GM21447 (cell line): ENCODE data around the gene SGK2.
"Not testable (repeated sequence)": the region's sequence is repeated elsewhere in the genome, so short reads cannot be mapped to it uniquely, and the experiment has no call there.

ENCODE experiments used
- ATAC-seq: cut with Tn5 transposase; IDR thresholded peaks from one replicate; pipeline ENCODE4 v1.9.1; 2021; ENCODE audit not compliant: unreplicated experiment

Gene SGK2

DNA sequence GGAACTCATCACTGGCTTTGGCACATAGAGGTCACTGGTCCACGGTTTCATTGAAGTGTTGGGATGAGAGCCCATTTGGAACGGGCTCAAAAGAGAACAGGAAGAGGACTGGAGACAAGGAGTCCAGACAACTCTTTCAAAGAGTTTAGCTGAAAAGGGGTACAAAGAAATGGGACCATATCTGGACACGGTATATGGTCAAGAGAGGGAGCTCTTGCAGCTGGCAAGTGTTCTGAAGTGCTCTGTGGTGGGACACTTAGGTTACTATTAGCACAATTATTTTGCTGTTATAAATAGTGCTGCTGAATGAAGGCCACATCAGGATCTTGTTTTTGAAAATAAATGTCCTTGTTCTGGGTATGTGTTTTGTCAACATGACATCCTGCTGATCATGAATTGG, 4.6 kb downstream of the SGK2 start:
- ATAC-seq = no peak

DNA sequence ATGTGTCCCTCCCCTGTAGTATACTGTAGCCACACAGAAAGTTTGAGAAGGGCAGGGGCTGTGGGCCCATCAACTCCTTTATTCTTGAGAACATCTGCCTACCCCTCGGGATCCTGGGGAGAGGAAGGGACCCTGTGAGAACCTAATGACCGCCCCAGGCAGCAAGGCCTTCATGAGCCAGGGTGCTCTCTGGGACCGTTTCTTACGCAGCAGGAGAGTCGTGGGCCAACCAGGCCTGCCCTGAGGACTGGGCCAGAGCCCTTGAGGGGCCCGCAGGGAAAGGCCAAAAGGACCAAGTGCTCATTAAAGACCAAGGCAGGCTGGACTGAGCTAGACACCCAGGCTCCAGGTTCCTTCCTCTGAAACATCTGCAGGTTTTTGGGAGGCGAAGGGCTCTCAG, 5.2 kb downstream of the SGK2 start:
- no peak for ATAC-seq

DNA sequence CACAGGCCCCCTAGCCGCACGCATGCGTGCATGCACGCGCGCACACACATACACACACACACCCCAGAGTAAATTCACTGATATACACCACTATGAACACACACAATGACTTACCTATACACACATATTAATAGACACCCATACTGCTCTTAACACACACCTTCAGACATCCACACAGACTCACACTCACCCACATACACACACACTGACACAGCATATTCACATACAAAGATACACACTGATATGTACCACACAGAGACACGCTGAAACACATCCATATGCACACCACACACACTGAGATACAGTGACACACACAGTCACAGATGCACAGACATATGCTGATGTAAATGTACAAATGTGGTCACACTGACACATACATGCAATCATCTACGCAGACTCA, 5.6 kb downstream of the SGK2 start:
- ATAC-seq = no peak

DNA sequence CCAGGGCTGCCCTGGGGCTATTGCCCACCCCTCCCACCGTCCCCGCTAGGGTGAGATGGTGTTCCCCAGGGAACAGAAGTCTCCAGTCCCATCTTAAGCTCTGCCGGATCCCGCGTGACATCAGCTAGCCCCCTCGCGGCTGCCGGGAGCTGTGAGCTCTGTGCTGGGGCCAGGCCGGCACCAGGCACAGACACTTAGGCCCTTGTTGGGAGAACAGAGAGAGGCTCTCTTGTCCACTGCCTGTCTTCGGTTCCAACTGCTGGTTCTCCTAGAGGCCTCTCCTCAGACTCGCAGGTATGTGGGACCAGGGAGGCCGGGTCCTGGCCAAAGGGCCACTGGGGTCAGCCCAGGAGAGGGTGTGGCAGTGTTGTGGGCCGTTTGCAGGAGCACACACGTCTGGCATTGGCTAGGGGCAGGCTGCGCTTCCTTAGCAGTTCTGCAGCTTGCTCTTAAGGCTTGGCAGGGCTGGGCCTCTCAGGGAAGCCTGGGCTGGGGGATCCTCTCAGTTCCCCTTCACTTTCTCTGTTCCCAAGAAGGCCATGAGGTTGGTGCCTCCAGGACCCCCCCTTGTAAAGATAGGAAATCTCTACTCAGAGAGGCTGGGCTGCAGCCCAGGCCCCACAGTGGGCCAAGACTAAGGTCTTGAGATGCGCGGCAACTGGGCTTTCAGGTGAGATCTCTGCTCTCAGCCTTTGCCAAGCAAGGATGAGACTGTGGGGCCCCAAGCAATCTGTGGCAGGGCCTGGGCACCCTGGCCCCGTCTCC, 6.3 kb downstream of the SGK2 start:
- ATAC-seq = no peak

DNA sequence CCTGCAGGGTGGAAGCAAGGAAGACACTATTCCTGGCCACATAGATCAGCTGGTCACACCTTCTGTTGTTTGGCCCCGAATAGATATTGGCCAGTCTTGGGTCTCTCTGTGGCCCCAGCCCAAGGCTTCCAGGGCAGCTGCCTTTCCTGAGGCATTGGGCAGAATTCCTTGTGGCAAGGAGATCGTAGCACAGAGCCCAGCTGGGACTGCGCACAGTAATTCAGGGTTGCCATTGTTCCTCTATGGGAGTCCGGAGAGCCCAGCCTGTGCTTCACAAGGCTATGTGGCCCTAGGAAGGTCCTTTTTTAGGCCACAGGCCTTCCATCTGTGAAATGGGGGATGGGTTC, 6.9 kb downstream of the SGK2 start:
- ATAC-seq = no peak

DNA sequence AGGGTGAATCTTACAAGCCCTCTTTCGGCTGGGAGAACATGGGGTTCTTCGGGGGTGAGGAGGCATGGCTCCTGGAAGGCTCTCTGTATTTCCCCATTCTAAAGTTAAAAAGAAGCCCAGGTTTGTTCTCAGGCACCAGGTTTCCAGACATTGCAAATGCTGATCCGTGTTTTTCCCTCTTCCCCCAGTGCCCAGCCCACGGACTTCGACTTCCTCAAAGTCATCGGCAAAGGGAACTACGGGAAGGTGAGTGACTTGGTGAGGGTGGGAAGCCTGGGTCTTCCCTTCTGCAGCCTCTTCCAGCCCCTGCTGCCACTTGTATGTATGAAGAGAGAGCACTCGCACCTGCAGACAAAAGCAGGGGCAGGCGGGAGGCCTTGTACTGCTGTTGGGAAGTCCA, 8.7 kb downstream of the SGK2 start:
- no peak for ATAC-seq

DNA sequence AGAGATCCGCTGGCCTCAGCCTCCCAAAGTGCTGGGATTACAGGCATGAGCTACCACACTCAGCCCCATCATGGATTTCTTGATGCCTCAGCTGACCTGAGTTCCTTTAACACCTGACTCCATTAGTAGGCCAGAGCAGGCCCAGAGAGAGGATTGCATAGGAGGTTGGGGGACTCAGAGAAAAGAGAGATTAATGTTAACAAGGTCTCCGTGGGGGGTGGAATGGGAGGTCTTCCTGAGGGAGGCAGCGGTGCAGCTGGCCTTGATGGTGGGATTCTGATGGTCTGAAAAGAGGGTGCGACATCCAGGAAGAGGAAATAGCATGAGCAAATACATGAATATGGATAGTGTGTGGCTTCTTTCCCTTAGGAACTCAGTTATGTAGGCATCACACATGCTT, 9.9 kb downstream of the SGK2 start:
- ATAC-seq = no peak

DNA sequence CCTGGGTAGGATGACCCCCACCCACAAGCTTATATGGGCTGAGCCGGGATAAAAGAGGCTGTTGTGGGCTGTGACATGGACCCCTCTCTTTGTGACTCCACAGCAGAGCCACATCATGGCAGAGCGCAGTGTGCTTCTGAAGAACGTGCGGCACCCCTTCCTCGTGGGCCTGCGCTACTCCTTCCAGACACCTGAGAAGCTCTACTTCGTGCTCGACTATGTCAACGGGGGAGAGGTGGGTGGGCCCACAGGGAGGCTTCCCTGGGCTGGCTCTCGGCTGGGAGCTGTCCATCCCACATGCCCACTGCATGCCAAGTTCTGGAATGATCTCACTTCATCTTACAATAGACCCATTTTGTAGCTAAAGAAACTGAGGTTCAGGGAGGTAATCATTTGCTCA, 10.5 kb downstream of the SGK2 start:
- ATAC-seq = no peak

DNA sequence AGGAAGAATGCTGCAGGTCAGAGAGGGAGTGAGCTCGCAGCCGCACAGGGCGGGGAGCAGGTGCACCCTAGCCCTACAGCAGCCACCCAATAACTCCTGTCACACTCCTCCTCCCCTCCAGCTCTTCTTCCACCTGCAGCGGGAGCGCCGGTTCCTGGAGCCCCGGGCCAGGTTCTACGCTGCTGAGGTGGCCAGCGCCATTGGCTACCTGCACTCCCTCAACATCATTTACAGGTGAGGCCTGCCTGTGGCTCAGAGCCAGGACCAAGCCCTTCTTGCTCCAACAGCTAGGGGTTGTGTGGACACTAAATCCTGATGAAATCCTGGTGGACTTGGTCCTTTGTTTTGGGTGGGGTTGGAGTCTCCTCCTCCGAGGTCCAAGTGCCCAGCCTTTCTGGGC, 11.7 kb downstream of the SGK2 start:
- ATAC-seq = no peak

DNA sequence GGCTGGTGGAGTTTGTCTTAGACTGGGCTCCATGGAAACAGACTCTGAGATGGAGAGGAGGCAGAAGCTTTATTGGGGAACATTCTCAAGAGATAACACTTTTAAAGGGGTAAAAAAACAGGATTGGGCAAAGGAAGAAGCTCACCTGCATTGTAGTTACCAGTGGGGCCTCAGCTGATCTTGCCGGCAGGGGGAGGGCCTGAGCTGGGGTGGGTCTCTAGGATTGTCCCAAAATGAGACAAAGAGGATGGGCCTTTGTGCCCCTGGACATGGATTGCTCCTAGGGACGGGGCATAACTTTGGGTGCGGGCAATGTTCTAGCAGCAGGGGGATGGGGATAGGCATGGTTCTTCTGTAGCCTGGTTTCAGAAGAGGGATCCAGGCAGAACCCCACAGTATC, 12.5 kb downstream of the SGK2 start:
- no peak for ATAC-seq

DNA sequence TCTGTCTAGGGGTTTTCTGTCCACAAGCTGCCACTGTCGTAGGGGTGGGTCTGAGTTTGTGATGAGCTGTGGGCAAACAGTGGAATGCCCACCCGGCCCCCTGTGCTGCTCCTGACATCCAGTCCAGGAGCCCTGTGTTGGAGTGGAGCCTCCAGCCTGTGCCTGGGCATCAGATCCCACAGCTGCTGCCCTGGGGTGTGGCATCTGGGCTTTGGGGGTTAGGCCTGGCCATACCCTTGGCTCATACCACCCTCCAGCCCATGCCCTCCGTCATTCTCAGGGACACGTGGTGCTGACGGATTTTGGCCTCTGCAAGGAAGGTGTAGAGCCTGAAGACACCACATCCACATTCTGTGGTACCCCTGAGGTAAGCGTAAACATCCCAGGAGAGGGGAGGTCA, 12.9 kb downstream of the SGK2 start:
- no peak for ATAC-seq

DNA sequence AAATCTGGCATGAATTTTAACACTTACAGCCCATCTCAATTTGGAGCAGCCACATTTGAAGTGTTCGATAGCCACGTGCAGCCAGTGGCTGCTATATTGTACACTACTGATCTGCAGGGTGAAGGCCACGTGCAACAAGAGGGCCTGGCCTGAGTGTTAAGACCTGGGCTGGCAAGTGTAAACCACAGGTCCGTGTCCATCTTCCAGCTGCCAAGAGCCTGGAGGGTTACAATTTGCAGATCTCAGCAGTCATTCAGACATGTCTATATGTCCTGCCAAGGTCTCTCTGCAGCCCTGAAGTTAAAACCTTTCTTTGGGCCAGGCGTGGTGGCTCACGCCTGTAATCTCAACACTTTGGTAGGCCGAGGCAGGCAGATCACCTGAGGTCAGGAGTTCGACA, 14.1 kb downstream of the SGK2 start:
- no peak for ATAC-seq

DNA sequence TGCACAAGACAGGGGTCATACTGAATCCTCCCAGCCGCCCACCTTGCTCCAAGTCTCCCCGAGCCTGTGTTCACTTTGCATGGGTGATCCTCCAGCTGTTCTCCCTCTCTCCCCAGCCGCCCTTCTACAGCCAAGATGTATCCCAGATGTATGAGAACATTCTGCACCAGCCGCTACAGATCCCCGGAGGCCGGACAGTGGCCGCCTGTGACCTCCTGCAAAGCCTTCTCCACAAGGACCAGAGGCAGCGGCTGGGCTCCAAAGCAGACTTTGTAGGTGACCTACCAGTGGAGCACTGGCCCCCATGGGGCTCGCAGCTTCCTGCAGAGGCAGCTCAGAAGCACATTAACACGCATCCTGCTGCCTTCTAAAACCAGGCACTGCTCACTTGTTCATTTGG, 17.3 kb downstream of the SGK2 start:
- ATAC-seq = no peak

DNA sequence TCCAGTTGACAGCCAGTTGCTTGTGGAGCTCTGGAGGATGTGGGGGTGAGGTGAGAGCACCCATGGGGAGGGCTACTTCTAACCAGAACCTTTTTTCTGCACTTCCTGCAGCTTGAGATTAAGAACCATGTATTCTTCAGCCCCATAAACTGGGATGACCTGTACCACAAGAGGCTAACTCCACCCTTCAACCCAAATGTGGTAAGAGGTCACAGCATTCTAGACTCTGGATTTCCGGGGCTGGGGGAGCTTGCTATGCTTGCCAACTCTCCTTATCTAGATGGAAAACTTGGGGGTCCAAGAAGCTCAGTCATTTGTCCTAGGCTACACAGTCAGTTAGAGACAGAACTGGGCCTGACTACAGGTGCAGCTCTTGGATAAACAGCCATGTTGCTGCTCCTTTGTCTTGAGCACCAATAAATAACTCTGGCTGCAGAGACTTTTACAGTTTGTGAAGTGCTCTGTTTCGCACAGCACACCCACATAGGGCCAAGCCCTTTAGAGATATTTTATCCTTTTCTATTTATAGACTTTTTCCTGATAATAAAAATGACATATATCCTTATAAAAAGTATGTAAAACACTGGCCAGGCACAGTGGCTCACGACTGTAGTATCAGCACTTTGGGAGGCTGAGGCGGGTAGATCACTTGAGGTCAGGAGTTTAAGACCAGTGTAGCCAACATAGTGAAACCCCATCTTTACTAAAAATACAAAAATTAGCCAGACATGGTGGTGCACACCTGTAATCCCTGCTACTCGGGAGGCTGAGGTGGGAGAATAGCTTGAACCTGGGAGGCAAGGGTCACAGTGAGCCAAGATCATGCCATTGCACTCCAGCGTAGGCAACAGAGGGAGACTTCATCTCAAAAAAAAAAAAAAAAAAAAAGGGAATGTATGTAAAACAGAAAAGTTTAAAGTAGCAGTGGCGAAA, 21.3 kb downstream of the SGK2 start:
- ATAC-seq = no peak

DNA sequence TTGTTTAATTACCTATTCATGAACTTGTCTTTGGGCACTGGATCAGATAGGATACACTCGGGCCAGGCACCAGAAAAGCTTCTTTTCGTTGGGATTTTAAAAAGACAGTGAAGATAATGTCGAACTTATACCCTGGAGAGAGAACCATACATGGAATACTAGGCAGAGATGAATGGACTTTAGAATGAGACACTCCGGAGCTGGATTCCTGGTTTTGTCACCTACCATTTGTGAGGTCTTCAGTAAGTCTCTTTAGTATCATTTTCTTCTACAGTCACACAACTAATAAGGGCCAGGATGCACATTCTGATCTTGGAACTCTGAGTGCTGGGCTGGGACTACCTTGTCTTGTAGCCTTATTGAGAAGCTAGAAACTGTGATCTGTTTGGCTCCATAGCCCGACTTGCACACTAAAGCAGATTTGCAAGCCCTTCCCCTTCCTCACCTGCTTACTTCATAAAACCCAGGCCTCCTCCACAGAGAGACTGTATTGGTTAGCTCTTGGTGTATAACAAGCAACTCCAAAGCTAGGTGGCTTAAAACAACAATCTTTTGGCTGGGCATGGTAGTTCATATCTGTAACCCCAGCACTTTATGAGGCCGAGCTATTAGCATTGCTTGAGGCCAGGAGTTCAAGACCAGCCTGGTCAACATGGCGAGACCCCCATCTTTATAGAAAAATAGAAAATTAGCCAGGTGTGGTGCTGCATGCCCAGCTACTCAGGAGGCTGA, 24.5 kb downstream of the SGK2 start:
- ATAC-seq = no peak

DNA sequence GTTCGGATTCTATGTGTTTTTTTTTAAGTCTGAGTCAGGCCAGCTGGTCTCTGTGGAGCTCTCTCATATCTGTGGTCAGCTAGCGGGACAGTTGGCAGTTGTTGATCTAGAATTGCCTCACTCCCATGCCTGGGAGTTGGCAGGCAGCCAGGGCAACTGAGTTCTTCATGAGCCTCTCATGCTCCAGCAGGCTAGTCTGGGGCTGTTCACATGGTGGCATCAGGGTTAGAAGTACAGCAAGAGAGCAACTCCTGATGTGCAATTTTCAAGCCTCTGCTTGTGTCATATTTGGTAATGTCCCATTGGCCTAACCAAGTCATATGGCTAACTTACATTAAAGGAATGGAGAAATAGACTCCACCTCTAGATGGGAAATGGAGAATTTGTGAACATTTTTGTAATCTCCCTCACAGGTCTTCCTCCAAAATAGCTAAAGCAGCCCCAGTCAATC, 25.2 kb downstream of the SGK2 start:
- ATAC-seq = no peak

DNA sequence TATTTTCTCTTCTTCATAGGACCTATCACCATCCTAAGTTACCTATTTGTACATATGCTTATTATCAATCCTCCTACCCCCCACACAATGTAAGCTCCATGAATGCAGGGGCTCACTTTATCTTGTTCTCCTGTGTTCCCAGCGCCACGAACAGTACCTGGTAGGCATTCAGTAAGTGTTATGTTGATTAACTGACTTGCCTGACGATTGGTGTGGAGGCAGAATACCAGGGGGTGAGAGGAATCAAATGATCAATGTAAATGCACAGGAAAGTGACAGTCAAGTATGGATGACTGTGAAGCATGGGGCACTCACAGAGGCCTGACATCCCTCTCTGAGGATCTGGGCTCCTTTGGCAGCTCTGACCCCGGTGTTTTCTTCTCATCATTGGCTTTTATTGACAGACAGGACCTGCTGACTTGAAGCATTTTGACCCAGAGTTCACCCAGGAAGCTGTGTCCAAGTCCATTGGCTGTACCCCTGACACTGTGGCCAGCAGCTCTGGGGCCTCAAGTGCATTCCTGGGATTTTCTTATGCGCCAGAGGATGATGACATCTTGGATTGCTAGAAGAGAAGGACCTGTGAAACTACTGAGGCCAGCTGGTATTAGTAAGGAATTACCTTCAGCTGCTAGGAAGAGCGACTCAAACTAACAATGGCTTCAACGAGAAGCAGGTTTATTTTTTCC, 25.8 kb downstream of the SGK2 start:
- no peak for ATAC-seq

DNA sequence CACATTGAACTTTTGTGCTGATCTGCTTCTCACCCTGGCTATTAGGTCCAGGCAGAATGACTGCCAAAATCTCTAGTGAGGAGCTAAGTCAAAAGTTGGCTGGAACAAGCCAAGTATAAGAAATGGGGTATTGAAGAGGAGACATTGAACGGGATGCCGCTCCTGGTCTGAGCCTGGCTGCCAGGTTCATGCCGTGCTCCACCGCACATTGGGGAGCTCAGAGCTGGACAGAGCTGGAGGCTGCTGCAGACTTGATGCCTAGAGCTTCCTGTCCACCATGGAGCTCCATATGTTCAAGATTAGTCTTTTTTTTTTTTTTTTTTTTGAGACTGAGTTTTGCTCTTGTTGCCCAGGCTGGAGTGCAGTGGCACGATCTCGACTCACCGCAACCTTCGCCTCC, 27.8 kb downstream of the SGK2 start:
- ATAC-seq = no peak

DNA sequence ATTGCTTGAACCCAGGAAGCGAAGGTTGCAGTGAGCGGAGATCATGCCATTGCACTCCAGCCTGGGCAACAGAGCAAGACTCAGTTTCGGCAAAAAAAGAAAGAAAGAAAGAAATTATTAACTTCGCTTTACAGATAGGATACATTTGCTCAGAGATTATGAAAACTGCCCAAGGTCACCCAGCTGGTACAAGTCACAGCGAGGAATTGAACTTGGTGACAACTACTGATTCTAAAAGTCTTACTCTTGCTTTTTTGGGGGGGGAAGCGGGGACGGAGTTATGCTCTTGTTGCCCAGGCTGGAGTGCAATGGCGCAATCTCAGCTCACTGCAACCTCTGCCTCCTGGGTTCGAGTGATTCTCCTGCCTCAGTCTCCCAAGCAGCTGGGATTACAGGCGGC, 29.7 kb downstream of the SGK2 start:
- not testable (repeated sequence) for ATAC-seq

DNA sequence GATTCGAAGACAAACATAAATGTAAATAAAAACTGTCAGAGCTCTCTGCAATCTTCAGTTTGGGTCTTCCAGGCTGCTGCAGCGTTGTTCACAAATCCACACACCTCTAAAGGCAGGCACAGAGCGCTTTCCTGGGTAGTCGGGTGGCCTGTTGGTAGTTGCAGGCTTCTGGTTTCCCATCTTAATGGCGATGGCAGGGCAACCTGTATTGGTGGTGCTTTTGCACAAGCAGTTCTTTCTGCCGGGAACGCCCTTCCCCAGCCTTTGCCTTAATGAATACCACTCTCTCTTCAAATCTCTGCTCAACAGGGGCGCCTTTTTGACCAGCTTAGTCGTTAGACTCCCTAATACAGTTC, 31.2 kb downstream of the SGK2 start:
- ATAC-seq = no peak
